Measurements from ENCODE around the gene ARMC9. TPM values are rescaled to one million over a fixed set of nuclear protein-coding genes. Genes with fewer than 3 reads are reported as not detected.

Gene ARMC9
- total and polyA plus RNA-seq, 2 experiments from 2014 or later = 22.5 to 23.7 TPM

DNA sequence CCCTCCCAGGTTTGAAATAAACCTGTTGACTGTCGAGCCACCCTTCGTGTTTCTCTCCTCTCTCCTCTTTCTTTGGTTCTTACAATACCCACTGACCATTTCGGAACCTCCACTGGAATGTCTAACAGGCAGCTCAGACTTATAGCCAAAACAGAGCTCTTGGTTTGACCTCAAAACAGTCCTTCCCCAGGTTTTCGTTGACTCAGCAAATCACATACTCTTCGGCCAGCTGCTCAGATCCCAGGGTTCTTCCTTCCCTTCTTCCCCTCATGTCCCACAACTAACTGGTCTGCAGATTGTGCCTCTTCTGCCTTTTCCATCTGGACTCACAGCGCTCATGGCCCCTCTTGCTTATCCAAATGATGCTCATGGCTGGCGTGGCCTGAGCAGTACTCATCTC is 4.7 kb downstream of the ARMC9 start:
- no peak overlapping the region for H2AFZ ChIP-seq
- H3K4me1 ChIP-seq (ENCODE audit: insufficient read depth) = peaks cover 7% of the 10 kb centered on the region
- no peak overlapping the region for H3K4me2 ChIP-seq
- no peak for DNase-seq (ENCODE audit: low spot score)
- 94% methylated on average over 7 of the region's 7 CpGs for WGBS (ENCODE audit: low lambda C conversion rate, missing lambda C conversion rate)
- no peaks in the 10 kb centered on the region for H4K20me1 ChIP-seq (ENCODE audit: insufficient read depth, poor library complexity, severe bottlenecking)
- TF ChIP-seq EZH2 (IDR thresholded peaks at IDR 0.05; ENCODE audit: borderline replicate concordance) = no peak
- TF ChIP-seq EZH2phosphoT487 (IDR thresholded peaks at IDR 0.05; ENCODE audit: low read depth, severe bottlenecking, unreplicated experiment) = no peak
- no peak for TF ChIP-seq CTCF (IDR thresholded peaks at IDR 0.05; ENCODE audit: poor library complexity)
- H3K27me3 ChIP-seq = no peaks in the 10 kb centered on the region
- no peak overlapping the region for H3K27ac ChIP-seq
- H3K79me2 ChIP-seq = peaks cover 28% of the 10 kb centered on the region
- H3K9me2 ChIP-seq (replicated peaks; ENCODE audit: insufficient read depth) = no peaks in the 10 kb centered on the region
- no peak overlapping the region for H3K4me3 ChIP-seq
- H3K9me3 ChIP-seq (ENCODE audit: low read depth) = no peaks in the 10 kb centered on the region
- no peaks in the 10 kb centered on the region for H3K36me3 ChIP-seq (replicated peaks; ENCODE audit: insufficient read depth, low read depth)

DNA sequence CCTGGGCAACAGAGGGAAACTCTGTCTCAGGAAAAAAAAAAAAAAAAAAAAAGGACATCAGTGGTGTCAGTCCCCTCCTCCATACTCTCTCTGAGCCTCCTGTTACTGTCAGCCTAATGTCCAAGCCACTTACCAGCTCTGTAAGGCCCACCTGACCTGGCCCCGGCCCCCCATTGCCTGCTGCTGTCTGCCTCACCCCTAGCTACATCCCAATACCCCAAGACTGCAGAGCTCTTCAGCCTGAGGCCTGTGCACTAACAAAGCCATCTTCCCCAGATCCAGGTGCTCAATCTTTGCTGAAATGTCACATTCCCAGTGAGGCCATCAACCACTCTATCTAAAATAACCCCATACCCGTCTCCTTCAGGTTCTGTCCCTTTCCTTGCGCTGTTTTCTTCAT is 5.7 kb downstream of the ARMC9 start:
- Histone ChIP-seq H3K79me2 (peaks cover 28% of the 10 kb centered on the region), H3K4me2 (no peak overlapping the region), H3K4me3 (no peak overlapping the region), H3K9me3 (ENCODE audit: low read depth) (no peaks in the 10 kb centered on the region), H3K9me2 (replicated peaks; ENCODE audit: insufficient read depth) (no peaks in the 10 kb centered on the region), H3K4me1 (ENCODE audit: insufficient read depth) (peaks cover 7% of the 10 kb centered on the region), H3K27ac (no peak overlapping the region), H3K36me3 (replicated peaks; ENCODE audit: insufficient read depth, low read depth) (no peaks in the 10 kb centered on the region), H2AFZ (no peak overlapping the region), H4K20me1 (ENCODE audit: insufficient read depth, poor library complexity, severe bottlenecking) (no peaks in the 10 kb centered on the region), H3K27me3 (no peaks in the 10 kb centered on the region)
- WGBS (ENCODE audit: low lambda C conversion rate, missing lambda C conversion rate) = 98% methylated on average over 3 of the region's 3 CpGs
- TF ChIP-seq EZH2 (IDR thresholded peaks at IDR 0.05; ENCODE audit: borderline replicate concordance) = no peak
- no peak for TF ChIP-seq CTCF (IDR thresholded peaks at IDR 0.05; ENCODE audit: poor library complexity)
- no peak for TF ChIP-seq EZH2phosphoT487 (IDR thresholded peaks at IDR 0.05; ENCODE audit: low read depth, severe bottlenecking, unreplicated experiment)
- no peak for DNase-seq (ENCODE audit: low spot score)

GRCh38 chr2:231204581-231204980 is 6.2 kb downstream of the ARMC9 start:
- Histone ChIP-seq H3K27ac (no peak overlapping the region), H4K20me1 (ENCODE audit: insufficient read depth, poor library complexity, severe bottlenecking) (no peaks in the 10 kb centered on the region), H3K9me2 (replicated peaks; ENCODE audit: insufficient read depth) (no peaks in the 10 kb centered on the region), H3K36me3 (replicated peaks; ENCODE audit: insufficient read depth, low read depth) (no peaks in the 10 kb centered on the region), H3K79me2 (peaks cover 26% of the 10 kb centered on the region), H3K4me3 (no peak overlapping the region), H3K4me2 (no peak overlapping the region), H2AFZ (no peak overlapping the region), H3K4me1 (ENCODE audit: insufficient read depth) (peaks cover 5% of the 10 kb centered on the region), H3K27me3 (no peaks in the 10 kb centered on the region), H3K9me3 (ENCODE audit: low read depth) (no peaks in the 10 kb centered on the region)
- TF ChIP-seq EZH2phosphoT487 (IDR thresholded peaks at IDR 0.05; ENCODE audit: low read depth, severe bottlenecking, unreplicated experiment) = no peak
- TF ChIP-seq EZH2 (IDR thresholded peaks at IDR 0.05; ENCODE audit: borderline replicate concordance) = no peak
- no peak for TF ChIP-seq CTCF (IDR thresholded peaks at IDR 0.05; ENCODE audit: poor library complexity)
- no peak for DNase-seq (ENCODE audit: low spot score)
- 95% methylated on average over 5 of the region's 5 CpGs for WGBS (ENCODE audit: low lambda C conversion rate, missing lambda C conversion rate)

- Histone ChIP-seq H4K20me1 (ENCODE audit: insufficient read depth, poor library complexity, severe bottlenecking) (no peaks in the 10 kb centered on the region), H3K9me3 (ENCODE audit: low read depth) (no peaks in the 10 kb centered on the region), H3K9me2 (replicated peaks; ENCODE audit: insufficient read depth) (no peaks in the 10 kb centered on the region), H3K79me2 (peaks cover under 1% of the 10 kb centered on the region), H3K4me3 (no peak overlapping the region), H3K27me3 (no peaks in the 10 kb centered on the region), H3K36me3 (replicated peaks; ENCODE audit: insufficient read depth, low read depth) (no peaks in the 10 kb centered on the region), H2AFZ (no peak overlapping the region), H3K4me2 (no peak overlapping the region), H3K27ac (no peak overlapping the region), H3K4me1 (ENCODE audit: insufficient read depth) (no peaks in the 10 kb centered on the region)
- TF ChIP-seq CTCF (IDR thresholded peaks at IDR 0.05; ENCODE audit: poor library complexity) (no peak), EZH2 (IDR thresholded peaks at IDR 0.05; ENCODE audit: borderline replicate concordance) (no peak), EZH2phosphoT487 (IDR thresholded peaks at IDR 0.05; ENCODE audit: low read depth, severe bottlenecking, unreplicated experiment) (no peak)
- DNase-seq (ENCODE audit: low spot score) = no peak
- 88% methylated on average over 4 of the region's 4 CpGs for WGBS (ENCODE audit: low lambda C conversion rate, missing lambda C conversion rate)
Measured at GRCh38 chr2:231207734-231208133, 9.3 kb downstream of the ARMC9 start.
